GM18526 (cell line): ENCODE measurements around the gene NHSL2.

Experiments
- POLR2A ChIP-seq: IDR thresholded peaks from 3 replicates; pipeline ENCODE4 v1.6.1; 2011; ENCODE audit not compliant: insufficient read length; ENCODE audit errors: extremely low read depth

Gene NHSL2

GRCh38 chrX:71910643-71910985 is at the start of gene NHSL2:
Gene NHSL2 (plus strand): TSS chrX:71910845.
- no peak for TF ChIP-seq POLR2A

- TF ChIP-seq POLR2A: no peak
These were observed 43.0 kb upstream of the NHSL2 start for GRCh38 chrX:71867680-71868079.

GRCh38 chrX:71870208-71871098 is 40.2 kb upstream of the NHSL2 start:
- TF ChIP-seq POLR2A: no peak

GRCh38 chrX:71871367-71871766 is 39.3 kb upstream of the NHSL2 start:
- no peak for TF ChIP-seq POLR2A

GRCh38 chrX:71872542-71873458 is 37.8 kb upstream of the NHSL2 start:
- TF ChIP-seq POLR2A: no peak

- no peak for TF ChIP-seq POLR2A
These were observed 37.2 kb upstream of the NHSL2 start for GRCh38 chrX:71873459-71873833.

- TF ChIP-seq POLR2A: no peak
These were observed 25.5 kb upstream of the NHSL2 start for GRCh38 chrX:71885099-71885498.

GRCh38 chrX:71895607-71896006 is 15.0 kb upstream of the NHSL2 start:
- no peak for TF ChIP-seq POLR2A

GRCh38 chrX:71906144-71906543 is 4.5 kb upstream of the NHSL2 start:
- TF ChIP-seq POLR2A: no peak

GRCh38 chrX:71908387-71908786 is 2.3 kb upstream of the NHSL2 start:
- TF ChIP-seq POLR2A: no peak

GRCh38 chrX:71909956-71910355 is 689 bp upstream of the NHSL2 start:
- no peak for TF ChIP-seq POLR2A

- no peak for TF ChIP-seq POLR2A
These were observed 513 bp downstream of the NHSL2 start for GRCh38 chrX:71910986-71911730.

GRCh38 chrX:71911731-71912050 is 1.0 kb downstream of the NHSL2 start:
- TF ChIP-seq POLR2A: no peak

- no peak for TF ChIP-seq POLR2A
These were observed 1.5 kb downstream of the NHSL2 start for GRCh38 chrX:71912156-71912555.

- TF ChIP-seq POLR2A: no peak
These were observed 2.7 kb downstream of the NHSL2 start for GRCh38 chrX:71913156-71913950.
